ENCODE measurements around the gene TMEM108. TPM values are rescaled to one million over a fixed set of nuclear protein-coding genes. Genes with fewer than 3 reads are reported as not detected.

The TMEM108 gene
- polyA plus RNA-seq, 1 of the 3 experiments (the other 2 are of a cell fraction), result 8.6 TPM

- ChIA-PET POLR2A (no interaction called here), CTCF (interaction anchor here (0.6 to 13.1 kb wide), 6 partner anchors 22 to 659 kb away, joined by 3 to 178 read pairs (median 36); partner anchors contain the start of gene TMEM108)
- Histone ChIP-seq H3K79me2 (ENCODE audit: insufficient read depth) (no peaks in the 10 kb centered on the region), H3K9me2 (no peaks in the 10 kb centered on the region), H3K36me3 (replicated peaks in 1 of 2; ENCODE audit: control insufficient read depth in 1 of 2, insufficient read depth in 2 of 2, low read length in 1 of 2) (peaks cover 0 to 2% of the 10 kb centered on the region in 2 experiments), H3F3A (replicated peaks; ENCODE audit: insufficient read depth) (no peaks in the 10 kb centered on the region), H3K4me2 (no peak overlapping the region), H3K27me3 (ENCODE audit: insufficient read depth) (no peaks in the 10 kb centered on the region), H3K27ac (ENCODE audit: low read depth in 2 of 2, low read length in 1 of 2) (no peak overlapping the region; a peak in 1 of 4 replicates), H3K4me1 (ENCODE audit: control insufficient read depth in 1 of 2, insufficient read depth in 2 of 2, low read depth in 1 of 2, low read length in 1 of 2) (peaks cover 0 to 42% of the 10 kb centered on the region in 2 experiments; a peak in 2 of 4 replicates), H3K4me3 (ENCODE audit: low read depth in 2 of 2, low read length in 1 of 2) (no peak overlapping the region), H4K20me1 (ENCODE audit: insufficient read depth) (no peaks in the 10 kb centered on the region), H3K9me3 (no peaks in the 10 kb centered on the region), H2AFZ (ENCODE audit: low read depth) (no peak overlapping the region), H3K9ac (no peak overlapping the region)
- DNase-seq, result no peak
- TF ChIP-seq USF2 (IDR thresholded peaks at IDR 0.05; ENCODE audit: borderline replicate concordance, low read depth, low read length) (no peak), RAD21 (IDR thresholded peaks at IDR 0.05; ENCODE audit: low read length) (0 out of 2 replicates have a peak, but pooled peaks have one; percentile 20)
Measured at GRCh38 chr3:133386876-133387275, 348.7 kb downstream of the TMEM108 start.

DNA sequence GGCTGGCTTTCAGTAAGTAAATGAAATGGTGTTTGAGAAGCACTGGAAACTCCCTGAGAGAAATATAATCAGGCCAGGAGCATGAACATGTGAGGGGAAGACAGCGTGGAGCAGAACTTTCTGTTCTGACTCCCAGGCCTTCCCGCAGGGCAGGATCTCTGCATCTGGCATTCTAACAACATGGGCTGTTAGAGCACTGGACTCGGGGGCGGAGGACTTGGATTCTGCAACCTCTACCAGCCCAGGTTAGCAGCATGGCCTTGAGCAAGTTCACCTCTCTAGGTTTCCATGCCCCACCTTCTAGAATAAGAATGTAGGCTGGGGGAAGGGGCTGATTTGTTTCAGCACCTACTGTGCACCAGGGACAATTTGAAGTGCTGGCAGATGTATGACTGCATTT, 349.1 kb downstream of the TMEM108 start:
- H3K36me3 ChIP-seq (replicated peaks in 1 of 2; ENCODE audit: control insufficient read depth in 1 of 2, insufficient read depth in 2 of 2, low read length in 1 of 2), result peaks cover 0 to 2% of the 10 kb centered on the region in 2 experiments
- H3K4me2 ChIP-seq, result no peak overlapping the region
- H3F3A ChIP-seq (replicated peaks; ENCODE audit: insufficient read depth), result no peaks in the 10 kb centered on the region
- no peaks in the 10 kb centered on the region for H3K27me3 ChIP-seq (ENCODE audit: insufficient read depth)
- no peaks in the 10 kb centered on the region for H3K9me3 ChIP-seq
- 86% methylated on average over 4 of the region's 4 CpGs for WGBS (ENCODE audit: low lambda C conversion rate)
- no peak for TF ChIP-seq SMC3 (IDR thresholded peaks at IDR 0.05; ENCODE audit: low read depth, low read length)
- TF ChIP-seq GABPA (IDR thresholded peaks at IDR 0.05; ENCODE audit: low read depth), result no peak
- TF ChIP-seq CHD2 (IDR thresholded peaks at IDR 0.05; ENCODE audit: low read length, partially characterized antibody), result no peak
- H3K9ac ChIP-seq, result no peak overlapping the region
- H3K9me2 ChIP-seq, result no peaks in the 10 kb centered on the region
- no peak overlapping the region for H3K27ac ChIP-seq (ENCODE audit: low read depth in 2 of 2, low read length in 1 of 2)
- DNase-seq, result no peak
- CTCF ChIA-PET, result interaction anchor here (0.6 to 13.1 kb wide), 10 partner anchors 11 to 660 kb away, joined by 3 to 178 read pairs (median 20); partner anchors contain the start of gene TMEM108
- H3K4me3 ChIP-seq (ENCODE audit: low read depth in 2 of 2, low read length in 1 of 2), result no peak overlapping the region
- peaks cover 0 to 39% of the 10 kb centered on the region in 2 experiments; a peak in 2 of 4 replicates for H3K4me1 ChIP-seq (ENCODE audit: control insufficient read depth in 1 of 2, insufficient read depth in 2 of 2, low read depth in 1 of 2, low read length in 1 of 2)
- H2AFZ ChIP-seq (ENCODE audit: low read depth), result no peak overlapping the region
- no peaks in the 10 kb centered on the region for H3K79me2 ChIP-seq (ENCODE audit: insufficient read depth)
- H4K20me1 ChIP-seq (ENCODE audit: insufficient read depth), result no peaks in the 10 kb centered on the region
- POLR2A ChIA-PET, result no interaction called here

DNA sequence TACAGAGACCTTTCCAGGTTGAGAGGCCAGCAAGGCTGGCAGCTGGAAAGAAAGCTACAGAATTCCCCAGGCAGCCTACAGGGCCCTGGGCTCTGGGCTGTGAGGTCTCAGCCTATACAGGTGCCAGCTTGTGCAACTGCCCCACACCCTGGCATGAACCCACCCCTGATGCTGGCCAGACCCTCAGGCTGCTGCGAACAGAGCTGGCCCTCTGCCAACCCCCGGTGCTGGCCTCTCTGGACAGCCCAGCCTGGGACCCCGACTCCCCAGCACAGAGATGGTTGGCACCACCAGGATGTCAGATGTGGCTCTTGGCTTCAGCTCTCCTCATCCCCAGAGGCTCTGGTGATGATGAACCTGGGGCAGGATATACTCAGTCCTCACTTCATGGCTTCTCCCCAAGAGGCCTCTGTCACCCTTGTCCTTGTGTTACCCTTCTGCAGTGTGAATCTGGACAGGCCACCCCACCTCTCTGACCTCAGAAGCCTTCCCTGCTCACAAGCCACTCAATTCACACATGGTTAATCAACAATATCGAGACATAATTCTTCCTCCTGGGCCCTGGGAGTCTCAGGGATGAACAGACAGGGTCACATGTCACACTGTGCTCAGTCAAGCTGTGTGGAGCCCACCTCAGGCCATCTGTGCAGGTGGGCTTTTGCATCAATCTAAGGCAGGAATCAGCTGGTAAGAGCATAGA, 350.7 kb downstream of the TMEM108 start:
- Histone ChIP-seq H3K9me2 (no peaks in the 10 kb centered on the region), H3K36me3 (replicated peaks in 1 of 2; ENCODE audit: control insufficient read depth in 1 of 2, insufficient read depth in 2 of 2, low read length in 1 of 2) (peaks cover 0 to 2% of the 10 kb centered on the region in 2 experiments), H3K9me3 (no peaks in the 10 kb centered on the region), H3K9ac (no peak overlapping the region), H3K27ac (ENCODE audit: low read depth in 2 of 2, low read length in 1 of 2) (no peak overlapping the region; a peak in 1 of 4 replicates), H3F3A (replicated peaks; ENCODE audit: insufficient read depth) (no peaks in the 10 kb centered on the region), H3K4me3 (ENCODE audit: low read depth in 2 of 2, low read length in 1 of 2) (no peak overlapping the region), H3K79me2 (ENCODE audit: insufficient read depth) (no peaks in the 10 kb centered on the region), H3K4me2 (no peak overlapping the region), H4K20me1 (ENCODE audit: insufficient read depth) (no peaks in the 10 kb centered on the region), H3K4me1 (ENCODE audit: control insufficient read depth in 1 of 2, insufficient read depth in 2 of 2, low read depth in 1 of 2, low read length in 1 of 2) (peaks cover 0 to 28% of the 10 kb centered on the region in 2 experiments; a peak in 2 of 4 replicates), H2AFZ (ENCODE audit: low read depth) (no peak overlapping the region), H3K27me3 (ENCODE audit: insufficient read depth) (no peaks in the 10 kb centered on the region)
- TF ChIP-seq, protein P1, sequence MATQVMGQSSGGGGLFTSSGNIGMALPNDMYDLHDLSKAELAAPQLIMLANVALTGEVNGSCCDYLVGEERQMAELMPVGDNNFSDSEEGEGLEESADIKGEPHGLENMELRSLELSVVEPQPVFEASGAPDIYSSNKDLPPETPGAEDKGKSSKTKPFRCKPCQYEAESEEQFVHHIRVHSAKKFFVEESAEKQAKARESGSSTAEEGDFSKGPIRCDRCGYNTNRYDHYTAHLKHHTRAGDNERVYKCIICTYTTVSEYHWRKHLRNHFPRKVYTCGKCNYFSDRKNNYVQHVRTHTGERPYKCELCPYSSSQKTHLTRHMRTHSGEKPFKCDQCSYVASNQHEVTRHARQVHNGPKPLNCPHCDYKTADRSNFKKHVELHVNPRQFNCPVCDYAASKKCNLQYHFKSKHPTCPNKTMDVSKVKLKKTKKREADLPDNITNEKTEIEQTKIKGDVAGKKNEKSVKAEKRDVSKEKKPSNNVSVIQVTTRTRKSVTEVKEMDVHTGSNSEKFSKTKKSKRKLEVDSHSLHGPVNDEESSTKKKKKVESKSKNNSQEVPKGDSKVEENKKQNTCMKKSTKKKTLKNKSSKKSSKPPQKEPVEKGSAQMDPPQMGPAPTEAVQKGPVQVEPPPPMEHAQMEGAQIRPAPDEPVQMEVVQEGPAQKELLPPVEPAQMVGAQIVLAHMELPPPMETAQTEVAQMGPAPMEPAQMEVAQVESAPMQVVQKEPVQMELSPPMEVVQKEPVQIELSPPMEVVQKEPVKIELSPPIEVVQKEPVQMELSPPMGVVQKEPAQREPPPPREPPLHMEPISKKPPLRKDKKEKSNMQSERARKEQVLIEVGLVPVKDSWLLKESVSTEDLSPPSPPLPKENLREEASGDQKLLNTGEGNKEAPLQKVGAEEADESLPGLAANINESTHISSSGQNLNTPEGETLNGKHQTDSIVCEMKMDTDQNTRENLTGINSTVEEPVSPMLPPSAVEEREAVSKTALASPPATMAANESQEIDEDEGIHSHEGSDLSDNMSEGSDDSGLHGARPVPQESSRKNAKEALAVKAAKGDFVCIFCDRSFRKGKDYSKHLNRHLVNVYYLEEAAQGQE (IDR thresholded peaks at IDR 0.05; ENCODE audit: low read depth, low read length), result no peak
- no peak for TF ChIP-seq CHD2 (IDR thresholded peaks at IDR 0.05; ENCODE audit: low read length, partially characterized antibody)
- no peak for TF ChIP-seq TCF12 (IDR thresholded peaks at IDR 0.05)
- no peak for TF ChIP-seq MXI1 (IDR thresholded peaks at IDR 0.05; ENCODE audit: low read depth, low read length)
- no peak for TF ChIP-seq MAX (IDR thresholded peaks at IDR 0.05; ENCODE audit: low read depth)
- no peak for TF ChIP-seq RCOR1 (IDR thresholded peaks at IDR 0.05; ENCODE audit: low read length)
- CTCF ChIA-PET, result interaction anchor here (0.8 to 13.1 kb wide), 12 partner anchors 12 to 919 kb away, joined by 3 to 84 read pairs (median 6); no protein-coding TSS in a partner anchor
- WGBS (ENCODE audit: low lambda C conversion rate), result 55% methylated on average over 3 of the region's 4 CpGs
- DNase-seq, result peak; percentile 53
- POLR2A ChIA-PET, result interaction anchor here (0.7 kb wide), 2 partner anchors 10 to 12 kb away, joined by 3 to 4 read pairs; no protein-coding TSS in a partner anchor

All from SK-N-SH (cell line).